ENCODE results near the gene UVRAG. TPM values are rescaled to one million over a fixed set of nuclear protein-coding genes. Genes with fewer than 3 reads are reported as not detected.

UVRAG gene
- total RNA-seq, 1 donor from 2014 or later = 14.7 TPM

DNA sequence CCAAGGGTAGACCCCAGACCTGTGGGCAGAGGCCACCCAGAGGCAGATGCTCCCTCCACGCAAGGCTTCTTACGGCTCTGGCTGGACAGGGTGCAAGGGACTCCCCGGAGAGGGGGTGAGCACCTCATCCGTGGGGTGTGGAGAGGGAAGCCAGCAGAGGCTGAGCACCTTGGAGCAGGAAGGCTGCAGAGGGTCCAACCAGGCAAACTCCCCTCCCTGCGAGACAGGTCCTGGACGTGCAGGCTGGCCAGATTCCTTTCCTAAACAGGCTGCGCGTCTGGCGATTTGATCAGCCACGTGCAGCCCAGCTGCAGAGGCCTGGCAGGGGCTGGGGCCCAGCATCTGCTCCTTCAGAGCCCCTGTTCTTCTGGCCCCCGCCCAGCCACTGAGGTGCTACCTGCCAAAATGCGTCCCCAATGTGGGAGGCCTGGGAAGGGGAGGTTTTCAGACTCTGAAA, 342.0 kb downstream of the UVRAG start:
- intact Hi-C loops (cut with DNase I) = loop anchor here (10.0 kb wide), 1 partner anchor 1128 kb away; no protein-coding TSS in a partner anchor
- H3K27ac ChIP-seq = no peak overlapping the region

DNA sequence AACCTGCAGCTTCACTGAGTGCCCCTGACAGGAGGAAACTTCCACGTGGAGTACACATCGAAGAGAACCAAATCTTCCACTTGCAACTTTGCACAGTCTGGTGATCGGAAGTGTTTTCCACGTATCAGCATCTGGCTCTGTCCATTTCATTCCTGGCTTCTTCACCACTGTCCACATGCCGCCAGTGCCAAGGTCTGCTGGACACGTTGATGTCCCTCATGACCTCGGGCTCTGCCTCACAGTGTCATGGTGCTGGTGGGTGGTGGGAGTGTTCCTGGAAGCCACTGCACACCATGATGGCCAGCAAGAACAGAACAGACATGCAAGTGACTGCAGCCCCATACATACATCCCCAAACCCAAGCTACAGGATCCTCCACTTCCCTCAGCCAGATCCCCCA, 342.9 kb downstream of the UVRAG start:
- TF ChIP-seq POLR2A (IDR thresholded peaks at IDR 0.05) (no peak), POLR2AphosphoS5 (IDR thresholded peaks at IDR 0.05; ENCODE audit: insufficient read depth in 1 of 2, low read depth in 1 of 2) (no peak)
- TF ChIP-seq, protein P1, sequence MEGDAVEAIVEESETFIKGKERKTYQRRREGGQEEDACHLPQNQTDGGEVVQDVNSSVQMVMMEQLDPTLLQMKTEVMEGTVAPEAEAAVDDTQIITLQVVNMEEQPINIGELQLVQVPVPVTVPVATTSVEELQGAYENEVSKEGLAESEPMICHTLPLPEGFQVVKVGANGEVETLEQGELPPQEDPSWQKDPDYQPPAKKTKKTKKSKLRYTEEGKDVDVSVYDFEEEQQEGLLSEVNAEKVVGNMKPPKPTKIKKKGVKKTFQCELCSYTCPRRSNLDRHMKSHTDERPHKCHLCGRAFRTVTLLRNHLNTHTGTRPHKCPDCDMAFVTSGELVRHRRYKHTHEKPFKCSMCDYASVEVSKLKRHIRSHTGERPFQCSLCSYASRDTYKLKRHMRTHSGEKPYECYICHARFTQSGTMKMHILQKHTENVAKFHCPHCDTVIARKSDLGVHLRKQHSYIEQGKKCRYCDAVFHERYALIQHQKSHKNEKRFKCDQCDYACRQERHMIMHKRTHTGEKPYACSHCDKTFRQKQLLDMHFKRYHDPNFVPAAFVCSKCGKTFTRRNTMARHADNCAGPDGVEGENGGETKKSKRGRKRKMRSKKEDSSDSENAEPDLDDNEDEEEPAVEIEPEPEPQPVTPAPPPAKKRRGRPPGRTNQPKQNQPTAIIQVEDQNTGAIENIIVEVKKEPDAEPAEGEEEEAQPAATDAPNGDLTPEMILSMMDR (IDR thresholded peaks at IDR 0.05) = no peak
- intact Hi-C loops (cut with DNase I) = loop anchor here (10.0 kb wide), 1 partner anchor 1127 kb away; no protein-coding TSS in a partner anchor
- no peak for DNase-seq (ENCODE audit: extremely low spot score in 2 of 2)
- no peak overlapping the region for H3K4me3 ChIP-seq
- no peaks in the 10 kb centered on the region for H3K36me3 ChIP-seq
- peaks cover 15% of the 10 kb centered on the region for H3K4me1 ChIP-seq
- H3K9me3 ChIP-seq = no peaks in the 10 kb centered on the region
- H3K27ac ChIP-seq = no peak overlapping the region
- H3K27me3 ChIP-seq = no peaks in the 10 kb centered on the region

More for the DNA sequence above, 342.0 kb downstream of the UVRAG start:
- Histone ChIP-seq H3K36me3 (no peaks in the 10 kb centered on the region), H3K4me1 (peaks cover 11% of the 10 kb centered on the region), H3K27me3 (no peaks in the 10 kb centered on the region), H3K9me3 (no peaks in the 10 kb centered on the region), H3K4me3 (no peak overlapping the region)
- DNase-seq (ENCODE audit: extremely low spot score in 2 of 2) = no peak
- TF ChIP-seq, protein P1 (IDR thresholded peaks at IDR 0.05) = no peak
- TF ChIP-seq POLR2AphosphoS5 (IDR thresholded peaks at IDR 0.05; ENCODE audit: insufficient read depth in 1 of 2, low read depth in 1 of 2) (no peak), POLR2A (IDR thresholded peaks at IDR 0.05) (no peak)

DNA sequence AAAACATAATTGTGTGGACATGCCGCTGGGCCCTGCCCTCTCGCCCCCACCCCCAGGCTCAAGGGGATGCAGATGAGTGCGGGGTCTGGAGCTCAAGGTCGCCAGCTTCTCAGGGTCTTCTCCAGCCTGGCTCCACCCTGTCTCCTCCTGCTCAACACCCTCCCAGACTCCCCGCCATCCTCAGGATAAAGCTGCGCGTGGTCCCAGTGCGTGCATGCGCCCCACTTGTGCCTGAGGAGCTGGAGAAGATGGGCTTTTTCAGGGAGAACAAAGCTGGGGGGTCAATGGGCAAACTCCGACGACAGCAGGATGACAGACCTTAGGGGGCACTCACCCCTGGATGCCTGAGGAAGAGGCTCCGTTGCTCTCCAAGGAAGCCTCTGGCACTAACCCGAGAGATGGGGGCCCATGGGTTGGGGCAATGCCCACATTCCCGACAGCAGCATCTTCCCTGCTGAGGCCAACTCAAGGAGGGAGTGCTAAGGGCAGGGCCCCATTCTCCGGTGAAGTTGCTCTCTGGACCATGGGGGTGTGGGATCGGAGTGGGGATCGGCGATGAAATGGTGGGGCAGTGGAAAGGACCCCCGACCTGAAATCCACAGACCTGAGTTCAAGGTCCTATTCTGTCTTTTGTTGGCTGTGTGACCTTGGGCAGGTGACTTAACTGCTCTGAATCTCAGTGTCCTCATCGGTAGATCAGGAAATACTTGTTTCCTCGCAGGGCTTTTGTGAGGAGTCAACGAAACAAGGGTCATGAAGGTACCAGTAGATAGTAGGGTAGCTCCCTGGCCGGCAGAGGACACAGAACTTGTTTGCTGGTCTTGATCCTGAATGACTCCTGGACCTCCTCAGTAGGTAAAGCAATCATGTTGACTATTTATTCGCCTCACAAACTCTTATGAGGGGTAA, 343.6 kb downstream of the UVRAG start:
- Histone ChIP-seq H3K4me3 (no peak overlapping the region), H3K4me1 (peaks cover 15% of the 10 kb centered on the region), H3K36me3 (no peaks in the 10 kb centered on the region), H3K27me3 (no peaks in the 10 kb centered on the region), H3K9me3 (no peaks in the 10 kb centered on the region), H3K27ac (no peak overlapping the region)
- intact Hi-C loops (cut with DNase I) = loop anchor here (10.0 kb wide), 1 partner anchor 1126 kb away; no protein-coding TSS in a partner anchor
- no peak for DNase-seq (ENCODE audit: extremely low spot score in 2 of 2)
- TF ChIP-seq, protein P1 (IDR thresholded peaks at IDR 0.05) = no peak
- TF ChIP-seq POLR2AphosphoS5 (IDR thresholded peaks at IDR 0.05; ENCODE audit: insufficient read depth in 1 of 2, low read depth in 1 of 2) = no peak
- TF ChIP-seq POLR2A (IDR thresholded peaks at IDR 0.05) = no peak

DNA sequence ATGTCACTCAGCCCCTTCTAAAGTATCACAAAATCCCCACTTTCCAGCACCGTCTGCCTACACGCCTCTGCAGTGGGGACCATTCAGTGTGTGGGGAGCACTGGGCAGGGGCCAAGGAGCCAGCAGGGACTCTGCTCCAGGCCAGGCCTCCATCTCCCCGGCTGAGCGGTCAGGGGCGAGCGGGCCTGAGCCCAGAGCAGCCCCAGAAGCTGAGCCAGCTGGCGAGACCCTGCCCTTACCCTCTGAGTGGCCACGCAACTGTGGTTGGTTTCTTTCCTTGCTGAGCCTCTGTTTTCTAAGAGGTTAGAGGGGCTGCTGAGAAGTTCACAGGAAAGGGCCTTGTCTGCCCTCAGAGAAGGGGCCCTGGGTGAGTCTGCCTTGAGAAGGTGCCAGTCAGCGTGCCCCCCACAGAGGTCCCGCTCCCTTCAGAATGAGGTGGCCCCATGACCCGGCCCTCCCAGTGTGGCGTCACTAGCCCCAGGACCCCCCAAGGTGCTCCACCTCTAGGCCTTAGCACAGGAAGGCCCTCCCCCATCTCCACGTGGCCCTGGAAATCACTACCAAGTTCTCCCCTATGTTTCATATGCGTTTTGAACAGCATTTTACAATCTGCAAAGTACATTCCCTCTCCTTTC, 344.4 kb downstream of the UVRAG start:
- H3K4me3 ChIP-seq = no peak overlapping the region
- no peak for TF ChIP-seq POLR2AphosphoS5 (IDR thresholded peaks at IDR 0.05; ENCODE audit: insufficient read depth in 1 of 2, low read depth in 1 of 2)
- TF ChIP-seq, protein P1 (IDR thresholded peaks at IDR 0.05) = no peak
- no peak for TF ChIP-seq POLR2A (IDR thresholded peaks at IDR 0.05)
- intact Hi-C loops (cut with DNase I) = loop anchor here (10.0 kb wide), 1 partner anchor 1125 kb away; no protein-coding TSS in a partner anchor
- no peaks in the 10 kb centered on the region for H3K27me3 ChIP-seq
- H3K36me3 ChIP-seq = no peaks in the 10 kb centered on the region
- H3K9me3 ChIP-seq = no peaks in the 10 kb centered on the region
- H3K4me1 ChIP-seq = peaks cover 15% of the 10 kb centered on the region
- no peak for DNase-seq (ENCODE audit: extremely low spot score in 2 of 2)
- no peak overlapping the region for H3K27ac ChIP-seq
